Activated T-helper 9 cell treated with anti-CD3 and anti-CD28 coated beads, Interleukin-2, amount 50 U/mL, for 16 hours (primary cell): ENCODE data around the gene AANAT.
"Not testable (repeated sequence)": the region's sequence is repeated elsewhere in the genome, so short reads cannot be mapped to it uniquely, and the experiment has no call there.

Experiments used
- DNase-seq: peaks from one replicate; pipeline ENCODE4 v3.0.0-alpha.2; 2020; ENCODE audit warnings: low read depth

AANAT gene

DNA sequence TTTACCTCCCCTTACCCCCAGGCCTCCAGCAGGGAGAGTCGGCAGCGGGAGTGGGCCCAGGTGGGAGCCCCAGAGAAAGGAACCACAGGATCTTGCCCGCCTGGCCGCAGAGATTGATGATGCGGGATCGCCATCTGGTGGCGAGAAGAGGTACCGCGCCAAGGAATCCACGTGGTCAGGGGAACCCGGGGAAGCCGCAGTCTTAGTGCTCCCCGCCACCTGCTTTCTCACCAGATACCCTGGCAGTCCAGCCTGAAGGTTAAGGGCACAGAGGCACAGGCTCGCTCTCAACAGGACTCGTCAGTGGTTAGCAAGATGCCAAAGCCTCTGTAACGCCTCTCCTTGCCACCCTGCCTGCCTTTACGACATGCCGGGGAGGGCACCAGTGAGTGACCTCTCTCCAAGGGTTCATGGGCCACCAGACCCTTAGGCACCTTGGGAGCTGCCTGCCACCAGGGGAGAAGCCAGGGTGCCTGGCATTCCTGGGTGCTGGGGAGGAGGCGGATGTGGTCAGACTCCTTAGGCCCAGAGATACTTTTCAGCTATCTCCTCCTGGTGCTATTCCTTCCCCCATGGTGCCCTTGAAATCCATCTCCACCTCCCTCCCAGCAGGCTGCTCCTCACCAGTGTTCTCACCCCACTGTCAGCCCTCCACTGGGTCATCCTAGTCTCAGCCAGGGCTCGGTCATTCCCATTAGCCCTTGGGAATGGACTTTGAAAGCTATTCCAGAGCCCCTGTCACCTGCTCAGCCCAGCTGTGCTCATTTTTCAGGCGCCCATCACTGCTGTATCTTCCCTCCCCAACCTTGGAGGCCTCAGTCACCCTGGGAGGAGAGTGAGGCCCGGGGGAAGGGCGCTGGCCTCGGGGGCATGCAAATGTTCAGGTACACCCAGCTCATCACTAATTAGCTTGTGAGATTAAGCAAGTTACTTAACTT is 39.3 kb downstream of the AANAT start:
- DNase-seq: peak; percentile 81

- DNase-seq: not testable (repeated sequence)
Measured at GRCh38 chr17:76508472-76509063, 41.2 kb downstream of the AANAT start.

- DNase-seq: no peak
Measured at GRCh38 chr17:76510831-76511244, 43.4 kb downstream of the AANAT start.

GRCh38 chr17:76511668-76512365 is 44.4 kb downstream of the AANAT start:
- DNase-seq: no peak

DNA sequence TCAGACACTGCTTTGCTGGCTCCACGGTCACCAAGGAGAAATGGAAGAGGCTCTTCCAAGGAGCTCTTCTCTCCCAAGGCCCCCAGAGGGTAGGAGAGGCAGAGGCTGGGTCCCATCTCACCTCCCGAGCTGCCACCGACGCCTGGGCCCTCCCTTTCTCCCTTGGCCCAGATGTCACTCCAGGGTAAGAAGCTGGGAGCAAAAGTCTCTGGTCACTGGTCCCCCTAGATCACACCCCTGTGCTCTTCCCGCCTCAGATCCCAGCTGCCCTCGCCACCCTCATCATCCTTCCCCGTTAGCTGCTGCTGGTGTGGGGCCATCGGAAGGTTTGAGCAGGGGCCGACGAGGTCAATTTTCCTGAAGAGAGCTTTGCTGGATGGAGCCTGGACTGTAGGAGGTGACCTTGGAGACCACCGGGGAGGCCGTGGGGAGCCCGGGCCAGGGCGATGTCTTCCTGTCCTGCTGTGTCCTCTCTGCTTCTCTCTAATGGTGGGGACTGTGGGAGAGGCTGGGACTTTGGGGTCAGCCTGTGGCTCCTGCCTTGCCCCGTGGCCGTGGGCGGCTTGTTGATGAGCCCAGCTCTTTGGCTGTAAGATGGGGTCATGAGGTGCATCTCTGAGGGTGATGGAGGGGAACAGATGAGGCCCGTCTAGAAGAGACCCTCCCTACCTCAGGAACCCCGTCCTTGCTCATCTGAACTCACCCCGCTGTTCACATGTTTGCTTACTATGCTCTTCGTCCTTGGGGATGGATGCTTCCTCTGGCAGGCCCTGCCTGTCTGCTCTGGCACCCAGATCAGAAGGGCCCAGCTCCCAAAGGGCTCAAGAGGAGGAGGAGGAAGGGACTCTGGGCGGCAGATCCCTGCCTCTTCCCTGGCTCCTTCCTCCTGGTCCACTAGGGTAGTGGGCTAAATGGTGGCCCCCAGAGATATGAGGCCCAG is 45.2 kb downstream of the AANAT start:
- no peak for DNase-seq

DNA sequence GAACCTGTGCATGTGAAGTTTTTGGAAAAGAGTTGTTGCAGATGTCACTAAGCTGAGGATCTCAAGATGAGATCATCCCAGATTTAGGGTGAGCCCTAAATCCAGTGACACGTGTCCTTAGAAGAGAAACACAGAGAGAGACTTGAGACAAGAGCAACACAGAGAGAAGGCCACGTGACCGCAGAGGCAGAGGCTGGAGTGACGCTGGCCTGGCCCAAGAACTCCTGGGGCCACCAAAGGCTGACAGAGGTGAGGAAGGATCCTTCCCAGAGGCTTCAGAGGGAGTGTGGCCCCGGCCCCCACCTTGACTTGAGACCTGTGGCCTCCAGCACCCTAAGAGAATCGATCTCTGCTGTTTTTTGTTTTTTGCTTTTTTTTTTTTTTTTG is 45.9 kb downstream of the AANAT start:
- no peak for DNase-seq

- not testable (repeated sequence) for DNase-seq
Measured at GRCh38 chr17:76514355-76514754, 47.0 kb downstream of the AANAT start.

DNA sequence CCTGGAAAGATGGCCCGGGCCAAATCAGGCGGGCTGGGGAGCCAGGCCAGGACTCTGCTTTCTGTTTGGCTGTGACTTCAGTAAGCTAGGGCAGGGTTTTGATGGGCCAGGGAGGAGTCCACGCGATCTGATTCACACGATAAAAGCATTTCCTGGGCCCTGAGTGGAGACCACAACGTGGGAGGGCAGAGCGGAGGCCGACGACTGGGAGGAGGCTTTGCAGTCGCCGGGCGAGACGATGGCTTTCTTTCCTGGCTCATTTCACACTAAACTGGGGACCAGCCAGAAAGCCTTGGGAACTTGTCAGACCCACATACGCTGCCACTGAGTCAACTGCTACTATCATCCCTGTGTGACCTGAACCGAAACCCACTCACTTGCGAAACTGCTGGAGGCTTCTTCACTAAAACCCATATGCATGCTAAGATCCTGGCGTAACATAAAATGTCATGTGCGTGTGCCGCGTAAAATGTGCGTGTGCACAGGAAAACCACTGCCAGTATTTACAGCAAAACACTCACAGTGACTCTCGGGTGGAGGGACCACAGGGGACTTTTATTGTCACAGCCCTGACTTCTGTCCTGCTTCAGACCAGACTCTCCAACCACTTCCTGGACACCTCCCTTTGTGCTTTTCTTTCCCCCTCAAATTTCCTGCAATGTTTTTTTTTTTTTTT is 48.0 kb downstream of the AANAT start:
- peak; percentile 72 for DNase-seq

- no peak for DNase-seq
Measured at GRCh38 chr17:76517638-76518038, 50.2 kb downstream of the AANAT start.

DNA sequence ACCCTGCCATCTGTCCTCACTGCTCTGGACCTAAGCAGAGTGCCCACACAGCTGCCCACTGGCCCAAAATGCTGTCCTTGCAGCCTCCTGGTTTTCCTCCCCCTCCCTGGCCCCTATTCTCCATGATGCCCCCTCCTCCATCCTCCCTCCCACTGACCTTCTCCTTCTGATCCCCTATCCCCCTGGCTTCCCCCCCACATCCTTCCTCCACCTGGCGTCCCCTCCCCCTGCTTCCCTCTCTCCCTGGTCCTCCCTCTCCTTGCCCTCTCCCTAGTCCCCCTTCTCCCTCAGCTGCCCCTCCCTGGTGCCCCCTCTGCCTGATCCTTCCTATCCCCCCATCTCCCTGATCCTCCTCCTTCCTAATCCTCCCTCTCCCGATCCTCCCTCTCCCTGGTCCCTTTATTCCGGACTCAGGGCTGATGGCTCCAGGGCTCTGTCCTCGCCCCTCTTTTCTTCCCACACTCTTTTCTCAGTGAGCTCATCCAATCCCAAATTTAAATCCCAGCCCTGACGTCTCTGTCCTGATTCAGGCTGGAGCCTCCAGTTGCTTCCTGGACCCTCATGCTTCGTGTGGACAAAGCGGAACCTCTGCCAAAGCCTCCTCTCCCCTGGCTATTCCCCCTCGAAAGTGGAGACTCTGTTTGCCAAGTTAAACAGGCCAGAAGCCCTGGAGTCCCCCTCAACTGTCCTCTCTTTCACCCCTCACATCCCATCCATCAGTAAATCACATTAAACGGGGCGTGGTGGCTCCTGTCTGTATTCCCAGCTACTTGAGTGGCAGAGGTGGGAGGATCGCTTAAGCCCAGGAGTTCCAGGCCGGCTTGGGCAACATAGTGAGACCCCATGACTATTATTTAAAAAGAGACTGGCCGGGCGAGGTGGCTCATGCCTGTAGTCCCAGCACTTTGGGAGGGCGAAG is 51.9 kb downstream of the AANAT start:
- no peak for DNase-seq
